ENCODE measurements around the gene DBI.

- no peak for TF ChIP-seq POLR2A (IDR thresholded peaks at IDR 0.05; ENCODE audit: low read depth, low read length)
- TF ChIP-seq POLR2AphosphoS5 (IDR thresholded peaks at IDR 0.05; ENCODE audit: low read depth, low read length): no peak
- no peak for TF ChIP-seq TAF1 (IDR thresholded peaks at IDR 0.05; ENCODE audit: borderline replicate concordance, low read depth, low read length)
Observed at GRCh38 chr2:119327431-119327830, 39.3 kb upstream of the DBI start.

All from GM12892 (cell line).